ENCODE data around the gene LRRC14B. TPM values are rescaled to one million over a fixed set of nuclear protein-coding genes. Genes with fewer than 3 reads are reported as not detected.

LRRC14B gene
- total RNA-seq, 1 experiment from 2014 or later, result not detected

DNA sequence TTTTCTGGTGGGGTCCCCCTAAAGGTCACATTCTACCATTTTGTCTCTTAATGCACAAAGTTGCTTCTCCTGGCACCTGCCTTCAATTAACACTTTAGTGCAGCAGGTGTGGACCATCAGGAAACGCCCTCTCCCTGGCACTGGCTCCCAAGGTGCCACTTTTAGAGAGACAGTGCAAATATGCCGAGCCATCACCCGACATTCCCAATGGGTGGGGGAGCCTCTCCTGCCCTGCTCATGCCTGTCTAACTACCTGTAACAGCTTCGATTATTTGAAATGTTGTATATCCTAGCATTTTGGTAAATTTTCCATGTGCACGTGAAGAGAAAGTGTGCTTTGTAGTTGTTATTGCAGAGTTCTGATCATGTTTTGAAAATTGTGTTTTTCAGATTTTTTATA is 13.2 kb upstream of the LRRC14B start:
- no peak for DNase-seq
- no peaks in the 10 kb centered on the region for H3K9me3 ChIP-seq (replicated peaks)
- peaks cover 7% of the 10 kb centered on the region for H3K4me1 ChIP-seq
- H3K36me3 ChIP-seq, result no peaks in the 10 kb centered on the region
- H3K4me3 ChIP-seq, result no peak overlapping the region
- no peak overlapping the region for H3K27ac ChIP-seq
- no peaks in the 10 kb centered on the region for H3K27me3 ChIP-seq

- Histone ChIP-seq H3K27me3 (no peaks in the 10 kb centered on the region), H3K9me3 (replicated peaks) (no peaks in the 10 kb centered on the region), H3K4me1 (peaks cover 10% of the 10 kb centered on the region), H3K36me3 (no peaks in the 10 kb centered on the region), H3K4me3 (no peak overlapping the region), H3K27ac (no peak overlapping the region)
- no peak for DNase-seq
Observed at GRCh38 chr5:179401-179800, 11.9 kb upstream of the LRRC14B start.

DNA sequence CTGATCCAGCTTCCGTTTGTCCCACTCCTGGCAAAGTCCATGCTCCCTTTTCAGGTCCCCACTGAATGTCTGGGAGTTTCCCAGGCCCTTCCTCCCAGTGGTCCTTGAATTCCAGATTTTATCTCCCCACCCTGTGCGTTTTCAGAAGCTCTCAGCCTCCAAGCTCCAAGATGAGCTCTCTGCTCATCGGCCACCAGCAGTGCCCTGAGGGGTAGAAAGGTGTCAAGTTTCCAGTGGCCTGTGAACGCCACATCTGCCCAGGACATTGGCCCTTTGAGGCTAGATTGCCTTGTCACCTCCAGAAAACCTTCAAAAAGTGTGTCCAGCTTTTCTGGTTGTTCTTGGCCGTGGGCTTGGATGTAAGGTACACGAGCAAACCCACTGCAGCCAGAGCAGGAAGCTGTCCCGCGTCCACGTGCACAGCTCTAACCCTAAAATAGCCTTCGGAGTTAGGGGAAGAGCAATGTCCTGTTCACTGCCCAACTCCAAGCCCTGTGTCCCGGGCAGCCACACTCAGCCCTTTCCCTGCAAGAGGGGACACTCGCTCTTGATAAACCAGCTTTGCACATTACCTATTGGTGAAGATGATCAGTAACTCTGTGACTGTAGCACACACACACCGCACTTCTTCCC is 10.9 kb upstream of the LRRC14B start:
- peak; percentile 26 to 51 for DNase-seq
- Histone ChIP-seq H3K27me3 (no peaks in the 10 kb centered on the region), H3K4me1 (peaks cover 15% of the 10 kb centered on the region), H3K27ac (no peak overlapping the region), H3K9me3 (replicated peaks) (no peaks in the 10 kb centered on the region), H3K4me3 (no peak overlapping the region), H3K36me3 (no peaks in the 10 kb centered on the region)

GRCh38 chr5:181160-181559 is 10.1 kb upstream of the LRRC14B start:
- Histone ChIP-seq H3K36me3 (no peaks in the 10 kb centered on the region), H3K27me3 (no peaks in the 10 kb centered on the region), H3K4me1 (peaks cover 15% of the 10 kb centered on the region), H3K4me3 (no peak overlapping the region), H3K9me3 (replicated peaks) (no peaks in the 10 kb centered on the region), H3K27ac (no peak overlapping the region)
- DNase-seq, result no peak

GRCh38 chr5:181566-181965 is 9.7 kb upstream of the LRRC14B start:
- Histone ChIP-seq H3K36me3 (no peaks in the 10 kb centered on the region), H3K27me3 (no peaks in the 10 kb centered on the region), H3K4me3 (no peak overlapping the region), H3K9me3 (replicated peaks) (no peaks in the 10 kb centered on the region), H3K4me1 (peaks cover 15% of the 10 kb centered on the region), H3K27ac (no peak overlapping the region)
- no peak for DNase-seq

DNA sequence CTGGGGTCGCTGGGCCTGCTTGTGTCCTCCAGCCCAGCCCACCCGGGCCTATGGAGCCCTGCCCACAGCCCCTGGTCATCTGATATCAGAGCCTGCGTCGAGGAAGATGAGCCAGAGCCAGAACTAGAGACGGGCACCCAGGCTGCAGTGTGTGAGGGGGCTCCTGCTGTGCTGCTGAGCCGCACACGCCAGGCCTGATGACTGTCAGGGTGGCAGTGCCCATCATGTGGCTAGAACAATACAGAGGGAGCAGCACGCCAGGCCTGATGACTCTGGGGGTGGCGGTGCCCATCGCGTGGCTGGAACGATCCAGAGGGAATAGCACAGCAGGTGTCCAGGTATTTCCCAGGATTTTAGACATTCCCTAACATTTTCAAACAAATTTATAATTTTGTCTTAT is 9.2 kb upstream of the LRRC14B start:
- peaks cover 15% of the 10 kb centered on the region for H3K4me1 ChIP-seq
- H3K4me3 ChIP-seq, result no peak overlapping the region
- DNase-seq, result no peak
- no peaks in the 10 kb centered on the region for H3K36me3 ChIP-seq
- no peaks in the 10 kb centered on the region for H3K9me3 ChIP-seq (replicated peaks)
- no peak overlapping the region for H3K27ac ChIP-seq
- H3K27me3 ChIP-seq, result no peaks in the 10 kb centered on the region

- peak in 1 of 2 experiments; percentile 47 for DNase-seq
- Histone ChIP-seq H3K27me3 (no peaks in the 10 kb centered on the region), H3K36me3 (no peaks in the 10 kb centered on the region), H3K4me3 (no peak overlapping the region), H3K27ac (no peak overlapping the region), H3K9me3 (replicated peaks) (no peaks in the 10 kb centered on the region), H3K4me1 (peaks cover 27% of the 10 kb centered on the region)
Observed at GRCh38 chr5:184471-184870, 6.8 kb upstream of the LRRC14B start.

GRCh38 chr5:185095-186070 is 5.9 kb upstream of the LRRC14B start:
- Histone ChIP-seq H3K27ac (no peak overlapping the region), H3K27me3 (no peaks in the 10 kb centered on the region), H3K4me3 (no peak overlapping the region), H3K36me3 (no peaks in the 10 kb centered on the region), H3K4me1 (peaks cover 23% of the 10 kb centered on the region), H3K9me3 (replicated peaks) (no peaks in the 10 kb centered on the region)
- no peak for DNase-seq

- peak in 1 of 2 experiments; percentile 32 for DNase-seq
- Histone ChIP-seq H3K27me3 (no peaks in the 10 kb centered on the region), H3K27ac (no peak overlapping the region), H3K9me3 (replicated peaks) (no peaks in the 10 kb centered on the region), H3K4me1 (peaks cover 29% of the 10 kb centered on the region), H3K4me3 (no peak overlapping the region), H3K36me3 (no peaks in the 10 kb centered on the region)
Observed at GRCh38 chr5:186091-187041, 4.9 kb upstream of the LRRC14B start.

DNA sequence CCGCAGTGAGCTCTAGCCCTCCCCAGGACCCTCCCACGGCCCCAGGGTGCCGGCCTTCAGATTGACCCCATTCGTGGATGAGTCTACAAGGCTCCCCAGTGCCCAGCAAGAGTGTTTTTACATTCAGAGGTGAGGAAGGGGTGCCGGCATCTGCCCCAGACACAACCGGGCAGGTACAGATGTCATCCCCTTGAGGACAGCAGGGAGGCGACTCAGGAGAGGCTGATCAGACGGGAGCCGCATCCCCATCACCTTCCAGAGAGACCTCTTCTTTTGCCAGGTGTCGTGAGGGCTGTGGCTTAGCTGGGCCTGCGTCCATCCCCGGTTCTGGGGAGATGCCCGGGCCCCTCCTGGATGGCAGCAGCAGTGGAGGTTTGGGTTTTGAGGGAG is 4.3 kb upstream of the LRRC14B start:
- H3K9me3 ChIP-seq (replicated peaks), result no peaks in the 10 kb centered on the region
- peaks cover 29% of the 10 kb centered on the region for H3K4me1 ChIP-seq

GRCh38 chr5:187617-188451 is 3.5 kb upstream of the LRRC14B start:
- no peaks in the 10 kb centered on the region for H3K36me3 ChIP-seq
- no peak overlapping the region for H3K27ac ChIP-seq
- no peaks in the 10 kb centered on the region for H3K9me3 ChIP-seq (replicated peaks)
- peaks cover 29% of the 10 kb centered on the region for H3K4me1 ChIP-seq
- H3K27me3 ChIP-seq, result no peaks in the 10 kb centered on the region
- no peak overlapping the region for H3K4me3 ChIP-seq
- DNase-seq, result no peak

More for the DNA sequence above, 4.3 kb upstream of the LRRC14B start:
- Histone ChIP-seq H3K27me3 (no peaks in the 10 kb centered on the region), H3K36me3 (no peaks in the 10 kb centered on the region), H3K27ac (no peak overlapping the region), H3K4me3 (no peak overlapping the region)
- no peak for DNase-seq

- H3K9me3 ChIP-seq (replicated peaks), result no peaks in the 10 kb centered on the region
- no peaks in the 10 kb centered on the region for H3K36me3 ChIP-seq
- no peak overlapping the region for H3K4me3 ChIP-seq
- DNase-seq, result peak; percentile 79 to 88
- peaks cover 29% of the 10 kb centered on the region for H3K4me1 ChIP-seq
- H3K27me3 ChIP-seq, result no peaks in the 10 kb centered on the region
- H3K27ac ChIP-seq, result no peak overlapping the region
Observed at GRCh38 chr5:188488-189481, 2.5 kb upstream of the LRRC14B start.

DNA sequence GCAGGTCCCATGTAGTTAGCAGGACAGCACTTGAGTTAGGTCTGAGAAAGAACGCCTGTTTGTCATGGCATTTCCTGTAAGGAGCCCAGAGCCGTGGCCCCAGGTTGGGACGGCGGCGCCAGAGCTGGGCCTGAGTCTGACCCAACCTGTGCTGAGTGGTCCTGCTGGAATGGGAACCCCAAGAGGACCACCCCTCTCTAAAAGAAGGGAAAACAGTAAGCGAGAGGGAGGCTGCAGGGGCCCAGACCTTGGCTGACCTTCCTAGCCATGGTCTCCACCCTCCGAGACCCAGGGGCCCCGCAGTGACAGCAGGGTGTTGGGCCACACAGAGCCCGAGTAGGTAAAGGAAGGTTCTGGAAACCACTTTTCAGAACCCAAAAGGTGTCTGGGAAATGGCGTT is 1.8 kb upstream of the LRRC14B start:
- Histone ChIP-seq H3K4me3 (no peak overlapping the region), H3K9me3 (replicated peaks) (no peaks in the 10 kb centered on the region), H3K27ac (no peak overlapping the region), H3K27me3 (no peaks in the 10 kb centered on the region), H3K36me3 (no peaks in the 10 kb centered on the region), H3K4me1 (peaks cover 25% of the 10 kb centered on the region)
- no peak for DNase-seq

All from SJCRH30 (cell line).